GM21737 (cell line): ENCODE results near the gene CST7.
"Not testable (repeated sequence)": the region's sequence is repeated elsewhere in the genome, so short reads cannot be mapped to it uniquely, and the experiment has no call there.

ENCODE experiments used
- ATAC-seq: cut with Tn5 transposase; IDR thresholded peaks from one replicate; pipeline ENCODE4 v1.9.1; 2021; ENCODE audit warnings: mild to moderate bottlenecking, moderate library complexity; ENCODE audit not compliant: unreplicated experiment

CST7 gene

GRCh38 chr20:24998631-24999445 lies 49.8 kb downstream of the CST7 start:
- no peak for ATAC-seq

GRCh38 chr20:24999568-24999967 lies 50.5 kb downstream of the CST7 start:
- ATAC-seq, result no peak

GRCh38 chr20:25000268-25000801 lies 51.3 kb downstream of the CST7 start:
- no peak for ATAC-seq

GRCh38 chr20:25001323-25001722 lies 52.3 kb downstream of the CST7 start:
- not testable (repeated sequence) for ATAC-seq

- no peak for ATAC-seq
These were observed 53.9 kb downstream of the CST7 start for GRCh38 chr20:25003002-25003401.

DNA sequence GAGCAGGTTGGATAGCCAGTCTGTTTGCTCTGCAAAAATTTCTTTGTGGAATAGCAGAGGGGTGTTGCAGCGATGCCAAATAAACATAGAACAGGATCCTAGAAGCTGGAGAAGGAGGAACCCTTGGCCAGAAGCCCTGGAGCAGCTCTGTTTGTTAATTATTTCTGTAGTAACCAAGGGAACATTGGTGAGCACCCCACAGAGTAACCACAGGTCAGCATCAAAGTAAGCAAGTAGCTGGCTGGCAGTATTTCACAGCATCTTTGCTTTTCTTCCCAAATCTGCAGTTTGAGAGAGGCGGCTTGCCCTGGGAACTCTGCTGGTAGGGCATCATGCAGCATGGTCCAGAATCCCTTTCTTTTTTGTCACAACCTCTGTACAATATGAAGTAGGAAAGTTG lies 56.2 kb downstream of the CST7 start:
- no peak for ATAC-seq

- ATAC-seq, result no peak
These were observed 56.6 kb downstream of the CST7 start for GRCh38 chr20:25005661-25006060.

DNA sequence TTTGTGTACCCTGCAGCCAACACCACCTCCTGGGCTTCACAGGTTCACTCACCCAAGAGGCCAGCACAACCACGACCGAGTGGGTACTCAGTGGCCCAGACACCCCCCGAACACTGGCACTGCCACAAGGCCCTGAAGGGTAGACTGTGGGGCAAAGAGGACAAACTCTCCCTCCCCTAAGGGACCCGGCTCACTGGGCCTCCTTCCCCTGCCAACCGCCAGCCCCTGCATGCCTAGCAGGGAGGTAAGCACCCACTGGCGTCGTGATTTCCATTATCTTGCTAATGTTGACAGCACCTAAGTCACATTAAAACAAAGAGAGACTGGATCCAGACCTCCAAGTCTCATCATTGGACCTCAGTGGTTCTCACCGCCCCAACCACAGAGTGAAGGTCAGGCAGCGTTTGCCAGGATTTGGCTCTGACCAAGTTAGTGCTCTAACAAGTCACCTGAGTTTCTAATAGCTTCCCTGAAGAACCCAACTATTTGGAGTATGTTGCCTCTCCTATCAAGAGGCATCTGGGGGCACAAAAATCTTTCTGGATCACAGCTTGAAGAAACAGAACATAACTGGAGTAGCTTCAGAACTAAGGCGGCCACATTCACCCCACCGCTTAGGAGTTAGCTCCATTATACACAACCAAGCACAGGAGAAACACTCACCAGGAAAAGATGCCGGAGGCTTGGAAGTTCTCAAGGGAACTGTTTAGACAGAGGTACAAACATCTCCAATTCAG lies 57.5 kb downstream of the CST7 start:
- no peak for ATAC-seq

- ATAC-seq, result no peak
These were observed 58.6 kb downstream of the CST7 start for GRCh38 chr20:25007491-25008305.

- ATAC-seq, result no peak
These were observed 59.5 kb downstream of the CST7 start for GRCh38 chr20:25008388-25009217.
